OCI-LY3 (cell line): ENCODE data around the gene POLD2.

Experiments used
- CTCF ChIP-seq: fragments of 200-600, 300-600 bp; sonication (generic); IDR thresholded peaks from 2 replicates; pipeline ENCODE4 v1.5.1; 2014; ENCODE audit warnings: antibody characterized with exemption, low read length, low read depth
- EZH2phosphoT487 ChIP-seq: fragments of 200-600 bp; shearing (Covaris generic); IDR thresholded peaks from 2 replicates; pipeline ENCODE4 v1.6.1; 2018; ENCODE audit warnings: antibody characterized with exemption, mixed run types, low read depth

GRCh38 chr7:44066494-44067063 lies 56.8 kb downstream of the POLD2 start:
- TF ChIP-seq CTCF (no peak), EZH2phosphoT487 (no peak)
